Lung (tissue), 12 donors: ENCODE measurements around the gene LPAR1. TPM values are rescaled to one million over a fixed set of nuclear protein-coding genes. Genes with fewer than 3 reads are reported as not detected.

Experiments used
- ATAC-seq: fragments of 200-7000 bp; cut with Tn5 transposase; one replicate; pipeline ENCODE4 v1.9.1; 2020; ENCODE audit warnings: moderate number of reproducible peaks; ENCODE audit not compliant: insufficient read depth, low FRiP score
- DNase-seq, 3 donors: peaks; one replicate each; pipeline ENCODE4 v3.0.0-alpha.2; 2013 to 2017
- H3K27ac ChIP-seq, 2 donors: one replicate each; pipeline ENCODE4 v1.5.1; 2013; ENCODE audit warnings: mild to moderate bottlenecking in 2 of 2, moderate library complexity in 2 of 2, control low read depth in 1 of 2, inconsistent platforms in 1 of 2, low read depth in 1 of 2, low read length in 1 of 2
- H3K27me3 ChIP-seq, 3 donors: one replicate each; pipeline ENCODE4 v1.5.1; 2013; ENCODE audit warnings: low read length in 2 of 3; ENCODE audit not compliant: control insufficient read depth in 3 of 3, insufficient read depth in 3 of 3
- H3K36me3 ChIP-seq, 4 donors: one replicate each; pipeline ENCODE4 v1.5.1; 2013; ENCODE audit warnings: low read length in 4 of 4, mild to moderate bottlenecking in 1 of 4, moderate library complexity in 1 of 4; ENCODE audit not compliant: control insufficient read depth in 4 of 4, insufficient read depth in 4 of 4
- H3K4me1 ChIP-seq, 5 donors: one replicate each; pipeline ENCODE4 v1.5.1; 2013; ENCODE audit warnings: low read length in 5 of 5, mild to moderate bottlenecking in 2 of 5, moderate library complexity in 1 of 5; ENCODE audit not compliant: control insufficient read depth in 5 of 5, insufficient read depth in 5 of 5
- H3K4me3 ChIP-seq: one replicate; pipeline ENCODE4 v1.5.1; 2013; ENCODE audit warnings: mild to moderate bottlenecking, control low read depth, moderate library complexity
- H3K9ac ChIP-seq, 2 donors: one replicate each; pipeline ENCODE4 v1.5.1; 2013; ENCODE audit warnings: low read length in 2 of 2, control low read depth in 1 of 2; ENCODE audit not compliant: insufficient read depth in 1 of 2
- H3K9me3 ChIP-seq, 4 donors: one replicate each; pipeline ENCODE4 v1.5.1; 2013; ENCODE audit warnings: low read length in 3 of 4, mild to moderate bottlenecking in 1 of 4, moderate library complexity in 1 of 4; ENCODE audit not compliant: control insufficient read depth in 4 of 4, insufficient read depth in 3 of 4
- WGBS, 2 donors: extraction: QIAGEN DNeasy Blood & Tissue Kit; methylation state at CpG; one replicate each; pipeline ENCODE4 v1.1.7; 2013; 5-methylcytosine and 5-hydroxymethylcytosine counted together
- polyA plus RNA-seq, 2 donors: library from polyadenylated mRNA; stranded (reverse); fragments of 200-250 nt; gene quantifications; one replicate each; pipeline ENCODE4 v1.2.1, GENCODE V29; 2013
- total RNA-seq, 2 donors: library from RNA; depleted of rRNA in 1 of 2; stranded (reverse); fragments of >200 nt in 1 of 2; gene quantifications; one replicate each; pipeline ENCODE4 v1.2.1, GENCODE V29; 2014 to 2021
- TF ChIP-seq, protein P1 (sequence below): IDR thresholded peaks from 2 replicates; pipeline ENCODE4 v1.5.1; 2012; ENCODE audit warnings: mild to moderate bottlenecking; ENCODE audit errors: control extremely low read depth, extremely low read depth
- donor health status: control.
- donor health status: control.
- donor health status: Bipolar disorder and iron deficiency.
- donor health status: healthy.
- donor health status: DM: yes; HTN: yes; CAD: no.

Gene LPAR1
- total and polyA plus RNA-seq, 4 donors: 5.2 to 47.6 (median 23.3) TPM

DNA sequence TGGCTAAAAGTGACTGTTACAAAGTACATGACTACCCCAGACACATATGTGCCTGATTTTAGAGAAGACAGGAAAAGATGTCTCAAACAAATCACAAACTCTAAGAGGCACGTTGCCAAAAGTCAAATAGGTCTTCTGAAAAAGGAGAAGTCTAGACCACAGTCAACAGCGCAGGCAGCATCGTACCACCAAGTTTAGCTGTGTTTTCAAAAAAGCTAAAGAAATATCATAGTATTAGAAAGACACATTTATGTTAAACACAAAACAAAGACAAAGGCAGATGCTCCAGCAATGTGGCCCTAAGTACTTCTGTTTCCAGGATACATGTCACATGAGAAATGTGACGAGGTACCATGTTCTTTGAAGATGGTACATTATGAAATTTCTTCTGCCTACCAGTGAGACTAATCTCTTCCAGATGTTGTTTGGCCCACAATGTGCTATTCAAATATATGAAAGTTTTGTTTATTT is 43.5 kb downstream of the LPAR1 start:
- H3K4me3 ChIP-seq: no peak overlapping the region
- H3K36me3 ChIP-seq: peaks cover 0 to 3% (median 0%) of the 10 kb centered on the region in 4 donors
- TF ChIP-seq, protein P1, sequence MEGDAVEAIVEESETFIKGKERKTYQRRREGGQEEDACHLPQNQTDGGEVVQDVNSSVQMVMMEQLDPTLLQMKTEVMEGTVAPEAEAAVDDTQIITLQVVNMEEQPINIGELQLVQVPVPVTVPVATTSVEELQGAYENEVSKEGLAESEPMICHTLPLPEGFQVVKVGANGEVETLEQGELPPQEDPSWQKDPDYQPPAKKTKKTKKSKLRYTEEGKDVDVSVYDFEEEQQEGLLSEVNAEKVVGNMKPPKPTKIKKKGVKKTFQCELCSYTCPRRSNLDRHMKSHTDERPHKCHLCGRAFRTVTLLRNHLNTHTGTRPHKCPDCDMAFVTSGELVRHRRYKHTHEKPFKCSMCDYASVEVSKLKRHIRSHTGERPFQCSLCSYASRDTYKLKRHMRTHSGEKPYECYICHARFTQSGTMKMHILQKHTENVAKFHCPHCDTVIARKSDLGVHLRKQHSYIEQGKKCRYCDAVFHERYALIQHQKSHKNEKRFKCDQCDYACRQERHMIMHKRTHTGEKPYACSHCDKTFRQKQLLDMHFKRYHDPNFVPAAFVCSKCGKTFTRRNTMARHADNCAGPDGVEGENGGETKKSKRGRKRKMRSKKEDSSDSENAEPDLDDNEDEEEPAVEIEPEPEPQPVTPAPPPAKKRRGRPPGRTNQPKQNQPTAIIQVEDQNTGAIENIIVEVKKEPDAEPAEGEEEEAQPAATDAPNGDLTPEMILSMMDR: no peak
- ATAC-seq (no peak), DNase-seq (peak; percentile 53 to 92 (median 89))
- peak overlapping the region in 1 of 2 donors; percentile 53 for H3K9ac ChIP-seq
- H3K27me3 ChIP-seq: no peaks in the 10 kb centered on the region
- peaks cover 0 to 52% (median 14%) of the 10 kb centered on the region in 5 donors for H3K4me1 ChIP-seq
- 20 to 37% methylated on average over 4 of the region's 4 CpGs for WGBS, 2 donors
- no peak overlapping the region for H3K27ac ChIP-seq
- H3K9me3 ChIP-seq: no peaks in the 10 kb centered on the region

DNA sequence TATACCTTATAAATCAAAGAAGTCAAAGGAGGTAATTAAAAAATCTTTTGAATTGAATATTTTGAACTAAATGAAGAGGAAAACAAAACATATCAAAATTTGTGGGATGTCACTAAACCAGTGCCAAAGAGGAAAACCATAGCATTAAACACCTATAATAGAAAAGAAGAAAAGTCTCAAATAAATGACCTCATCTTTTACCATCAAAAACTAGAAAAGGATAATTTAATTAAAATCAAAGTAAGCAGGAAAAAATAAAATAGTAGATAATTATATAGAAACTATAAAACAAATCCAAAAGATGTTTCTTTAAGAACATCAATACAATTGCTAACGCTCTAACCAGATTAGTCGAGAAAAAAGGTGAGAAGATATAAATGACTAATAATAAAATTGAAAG is 47.8 kb downstream of the LPAR1 start:
- Histone ChIP-seq H3K27ac (no peak overlapping the region), H3K9me3 (peaks cover 0 to 8% (median 0%) of the 10 kb centered on the region in 4 donors), H3K4me1 (peaks cover 0 to 35% (median 9%) of the 10 kb centered on the region in 5 donors), H3K9ac (no peak overlapping the region), H3K4me3 (no peak overlapping the region), H3K27me3 (no peaks in the 10 kb centered on the region), H3K36me3 (peaks cover 0 to 3% (median 0%) of the 10 kb centered on the region in 4 donors)
- WGBS, 2 donors: 95% methylated on average over 2 of the region's 2 CpGs
- DNase-seq: no peak
- no peak for ATAC-seq
- TF ChIP-seq, protein P1: no peak

DNA sequence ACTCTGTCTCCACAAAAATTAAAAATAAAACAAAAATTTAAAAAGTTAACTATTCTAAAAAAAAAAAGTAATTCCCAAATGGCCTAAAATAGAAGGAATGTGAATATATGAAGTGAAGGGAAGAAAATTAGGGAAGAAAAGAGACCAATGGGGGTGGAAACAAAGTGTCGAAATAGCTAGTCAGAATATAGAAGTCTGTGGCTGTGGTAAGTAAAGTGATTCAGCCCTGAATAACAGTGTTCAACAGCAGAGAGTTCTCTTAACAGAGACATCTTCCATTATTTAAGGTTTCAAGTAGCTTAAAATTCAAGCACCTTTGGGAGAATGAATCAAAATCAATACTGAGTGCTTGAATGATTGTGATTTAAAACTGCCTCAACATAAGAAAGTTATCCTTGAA is 51.7 kb downstream of the LPAR1 start:
- TF ChIP-seq, protein P1: no peak
- no peak for DNase-seq

More for the DNA sequence above, 51.7 kb downstream of the LPAR1 start:
- peaks cover 0 to 4% (median 0%) of the 10 kb centered on the region in 4 donors for H3K36me3 ChIP-seq
- no peak overlapping the region for H3K9ac ChIP-seq
- WGBS, 2 donors: 68 to 73% methylated on average over 1 of the region's 1 CpG
- no peak for ATAC-seq
- no peak overlapping the region for H3K4me3 ChIP-seq
- H3K9me3 ChIP-seq: peaks cover 0 to 8% (median 0%) of the 10 kb centered on the region in 4 donors
- H3K4me1 ChIP-seq: no peaks in the 10 kb centered on the region
- no peaks in the 10 kb centered on the region for H3K27me3 ChIP-seq
- no peak overlapping the region for H3K27ac ChIP-seq
